MM.1S (cell line): ENCODE measurements around the gene PMPCA.

Experiments
- DNase-seq: peaks from one replicate; pipeline ENCODE4 v3.0.0-alpha.2; 2015
- H2AFZ ChIP-seq: fragments of 300-600 bp; sonication (generic); 2 replicates; pipeline ENCODE4 v1.6.0; 2016; ENCODE audit warnings: antibody characterized with exemption, low read length
- H3F3A ChIP-seq: fragments of 300-600 bp; sonication (generic); 2 replicates; pipeline ENCODE4 v1.6.1; 2016; ENCODE audit warnings: mild to moderate bottlenecking, antibody characterized with exemption, low read length, moderate library complexity, mixed read lengths; ENCODE audit not compliant: insufficient read depth
- H3K27ac ChIP-seq: fragments of 300-600 bp; sonication (generic); 2 replicates; pipeline ENCODE4 v1.5.1; 2016; ENCODE audit warnings: mild to moderate bottlenecking, low read length
- H3K27me3 ChIP-seq: fragments of 300-600 bp; sonication (generic); replicated peaks from 2 replicates; pipeline ENCODE4 v1.6.0; 2016; ENCODE audit warnings: low read length; ENCODE audit not compliant: insufficient read depth
- H3K36me3 ChIP-seq: fragments of 300-600 bp; sonication (generic); replicated peaks from 2 replicates; pipeline ENCODE4 v1.6.1; 2016; ENCODE audit warnings: mild to moderate bottlenecking, low read length, mixed read lengths; ENCODE audit not compliant: insufficient read depth
- H3K4me1 ChIP-seq: fragments of 300-600 bp; sonication (generic); 2 replicates; pipeline ENCODE4 v1.6.1; 2016; ENCODE audit warnings: low read length, mixed read lengths
- H3K4me2 ChIP-seq: fragments of 300-600 bp; sonication (generic); 2 replicates; pipeline ENCODE4 v1.6.0; 2016; ENCODE audit warnings: low read depth, low read length
- H3K4me3 ChIP-seq: fragments of 300-600 bp; sonication (generic); 2 replicates; pipeline ENCODE4 v1.5.1; 2016; ENCODE audit warnings: low read length, mixed read lengths
- H3K79me2 ChIP-seq: fragments of 300-600 bp; sonication (generic); 2 replicates; pipeline ENCODE4 v1.6.1; 2016; ENCODE audit warnings: mixed run types, low read length, mixed read lengths
- H3K9ac ChIP-seq: fragments of 300-600 bp; sonication (generic); 2 replicates; pipeline ENCODE4 v1.6.1; 2016; ENCODE audit warnings: low read length, mixed read lengths
- H3K9me2 ChIP-seq: fragments of 300-600 bp; sonication (generic); replicated peaks from 2 replicates; pipeline ENCODE4 v1.6.1; 2016; ENCODE audit warnings: mild to moderate bottlenecking, low read length, mixed read lengths; ENCODE audit not compliant: insufficient read depth
- H3K9me3 ChIP-seq: fragments of 300-600 bp; sonication (generic); replicated peaks from 2 replicates; pipeline ENCODE4 v1.6.1; 2016; ENCODE audit warnings: mild to moderate bottlenecking, low read length, mixed read lengths; ENCODE audit not compliant: insufficient read depth
- H4K20me1 ChIP-seq: fragments of 300-600 bp; sonication (generic); 2 replicates; pipeline ENCODE4 v1.6.1; 2016; ENCODE audit warnings: mild to moderate bottlenecking, low read length, moderate library complexity, mixed read lengths; ENCODE audit not compliant: insufficient read depth
- CTCF ChIP-seq: fragments of 300-600 bp; sonication (generic); IDR thresholded peaks from 2 replicates; pipeline ENCODE4 v1.5.1; 2016; ENCODE audit warnings: antibody characterized with exemption, low read length, mixed read lengths
- EZH2 ChIP-seq: fragments of 300-600 bp; sonication (generic); optimal IDR thresholded peaks from 2 replicates; pipeline ENCODE3; 2017; ENCODE audit warnings: low read depth, mild to moderate bottlenecking, antibody characterized with exemption, low read length, mixed read lengths
- EZH2phosphoT487 ChIP-seq: fragments of 300-600 bp; sonication (generic); IDR thresholded peaks from 2 replicates; pipeline ENCODE4 v1.6.1; 2018; ENCODE audit warnings: antibody characterized with exemption, low read length

The PMPCA gene

GRCh38 chr9:136470356-136470755, 59.9 kb downstream of the PMPCA start:
- no peak overlapping the region for H3K9ac ChIP-seq
- no peaks in the 10 kb centered on the region for H3F3A ChIP-seq
- no peaks in the 10 kb centered on the region for H3K27me3 ChIP-seq
- H3K79me2 ChIP-seq: peaks cover 63% of the 10 kb centered on the region
- no peaks in the 10 kb centered on the region for H3K4me1 ChIP-seq
- H3K4me2 ChIP-seq: no peak overlapping the region
- H3K9me2 ChIP-seq: no peaks in the 10 kb centered on the region
- no peak for DNase-seq
- H3K9me3 ChIP-seq: no peaks in the 10 kb centered on the region
- no peak overlapping the region for H2AFZ ChIP-seq
- no peak overlapping the region for H3K4me3 ChIP-seq
- no peak for TF ChIP-seq EZH2phosphoT487
- no peak for TF ChIP-seq CTCF
- TF ChIP-seq EZH2: no peak
- H3K36me3 ChIP-seq: no peaks in the 10 kb centered on the region; the same call in none of the 2 replicates
- peaks cover 2% of the 10 kb centered on the region; the same call in 1 of the 2 replicates for H4K20me1 ChIP-seq
- H3K27ac ChIP-seq: no peak overlapping the region

- no peak overlapping the region for H3K9ac ChIP-seq
- no peaks in the 10 kb centered on the region for H3K9me3 ChIP-seq
- H3K4me3 ChIP-seq: no peak overlapping the region
- no peaks in the 10 kb centered on the region for H3K9me2 ChIP-seq
- H3K27me3 ChIP-seq: no peaks in the 10 kb centered on the region
- peaks cover 69% of the 10 kb centered on the region for H3K79me2 ChIP-seq
- no peaks in the 10 kb centered on the region; the same call in none of the 2 replicates for H3K36me3 ChIP-seq
- DNase-seq: no peak
- no peak overlapping the region for H3K27ac ChIP-seq
- TF ChIP-seq CTCF: no peak
- TF ChIP-seq EZH2phosphoT487: no peak
- TF ChIP-seq EZH2: no peak
- no peaks in the 10 kb centered on the region for H3K4me1 ChIP-seq
- H3K4me2 ChIP-seq: no peak overlapping the region
- peaks cover 2% of the 10 kb centered on the region; the same call in 1 of the 2 replicates for H4K20me1 ChIP-seq
- no peak overlapping the region for H2AFZ ChIP-seq
- no peaks in the 10 kb centered on the region for H3F3A ChIP-seq
Measured at GRCh38 chr9:136470792-136471469, 60.5 kb downstream of the PMPCA start.

- Histone ChIP-seq H3K79me2 (peaks cover 78% of the 10 kb centered on the region), H3F3A (no peaks in the 10 kb centered on the region), H3K36me3 (peaks cover 9% of the 10 kb centered on the region), H4K20me1 (peaks cover 2% of the 10 kb centered on the region; the same call in 1 of the 2 replicates), H3K4me3 (no peak overlapping the region), H3K27ac (no peak overlapping the region), H3K27me3 (no peaks in the 10 kb centered on the region), H3K4me1 (no peaks in the 10 kb centered on the region), H3K4me2 (no peak overlapping the region), H2AFZ (no peak overlapping the region), H3K9ac (no peak overlapping the region), H3K9me2 (no peaks in the 10 kb centered on the region), H3K9me3 (no peaks in the 10 kb centered on the region)
- DNase-seq: no peak
- TF ChIP-seq EZH2phosphoT487 (no peak), EZH2 (no peak), CTCF (no peak)
Measured at GRCh38 chr9:136471802-136472487, 61.5 kb downstream of the PMPCA start.
